ENCODE data around the gene JAKMIP2.
A peak's percentile ranks its signal among the peaks of the same experiment; 100 is the strongest.
"Not testable (repeated sequence)": the region's sequence is repeated elsewhere in the genome, so short reads cannot be mapped to it uniquely, and the experiment has no call there.

Gene JAKMIP2

GRCh38 chr5:147557876-147558745 is 224.4 kb downstream of the JAKMIP2 start:
- DNase-seq (ENCODE audit: low read depth): no peak

DNA sequence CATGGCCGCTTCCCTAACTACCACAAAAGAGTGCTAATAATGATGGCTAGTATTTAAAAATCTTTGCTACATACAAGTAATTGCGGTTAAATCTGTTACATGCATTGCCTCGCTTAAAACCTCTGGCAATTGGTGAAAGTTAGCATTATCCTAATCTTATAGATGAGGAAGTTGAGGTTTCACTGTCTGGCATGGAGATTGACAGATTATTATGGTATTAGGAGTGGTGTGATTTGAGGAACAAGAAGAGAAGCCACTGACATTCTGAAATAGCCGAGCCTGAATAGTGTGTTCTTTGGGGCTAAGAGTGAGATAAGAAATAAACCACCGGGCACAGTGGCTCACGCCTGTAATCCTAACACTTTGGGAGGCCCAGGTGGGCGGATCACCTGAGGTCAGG is 227.4 kb downstream of the JAKMIP2 start:
- DNase-seq (ENCODE audit: low read depth): no peak

GRCh38 chr5:147554261-147554817 is 228.2 kb downstream of the JAKMIP2 start:
- peak; percentile 94 for DNase-seq (ENCODE audit: low read depth)

- DNase-seq (ENCODE audit: low read depth): not testable (repeated sequence)
Measured at GRCh38 chr5:147553817-147554216, 228.7 kb downstream of the JAKMIP2 start.

DNA sequence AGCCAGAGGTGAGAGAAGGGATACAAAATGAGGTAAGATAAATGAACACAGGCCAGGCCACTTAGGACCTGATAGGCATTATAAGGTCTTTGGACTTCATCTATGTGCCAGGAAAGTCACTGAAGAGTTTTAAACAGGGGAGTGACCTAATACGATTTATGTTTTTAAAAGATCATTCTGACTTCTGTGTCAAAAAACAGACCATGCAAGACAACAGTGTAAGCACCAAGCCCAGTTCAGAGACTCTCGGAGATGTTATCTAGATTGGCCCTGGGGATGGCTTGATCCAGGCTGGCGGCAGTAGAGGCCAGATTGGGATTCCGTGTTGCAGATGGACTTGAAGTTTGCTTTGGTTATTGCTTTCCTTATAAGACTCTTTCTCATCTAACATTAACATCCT is 229.6 kb downstream of the JAKMIP2 start:
- no peak for DNase-seq (ENCODE audit: low read depth)

DNA sequence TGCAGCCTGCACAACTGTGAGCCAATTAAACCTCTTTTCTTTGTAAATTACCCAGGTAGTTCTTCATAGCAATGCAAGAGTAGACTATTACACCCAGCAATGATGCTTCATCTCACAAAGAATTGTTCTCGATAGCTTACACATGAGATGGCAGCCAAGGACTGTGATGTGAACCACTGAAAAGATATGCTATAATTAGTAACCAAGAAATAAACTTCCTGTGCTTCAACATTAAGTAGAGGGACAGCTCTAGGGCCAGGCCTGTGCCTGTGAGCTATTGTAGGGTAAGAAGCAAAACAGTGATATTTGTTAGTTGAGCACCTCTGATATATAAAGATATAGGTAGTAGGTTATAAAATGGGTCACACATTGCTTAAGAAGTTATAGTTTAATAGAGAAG is 230.9 kb downstream of the JAKMIP2 start:
- no peak for DNase-seq (ENCODE audit: low read depth)

- DNase-seq (ENCODE audit: low read depth): no peak
Measured at GRCh38 chr5:147547730-147548129, 234.8 kb downstream of the JAKMIP2 start.

GRCh38 chr5:147544556-147544955 is 238.0 kb downstream of the JAKMIP2 start:
- no peak for DNase-seq (ENCODE audit: low read depth)

GRCh38 chr5:147539053-147539452 is 243.5 kb downstream of the JAKMIP2 start:
- no peak for DNase-seq (ENCODE audit: low read depth)

- DNase-seq (ENCODE audit: low read depth): no peak
Measured at GRCh38 chr5:147538236-147538635, 244.3 kb downstream of the JAKMIP2 start.

Measured in fibroblast of the conjunctiva (primary cell).